Measurements from ENCODE around the gene SDCCAG8.

- TF ChIP-seq CTCF (IDR thresholded peaks at IDR 0.05): no peak
- no peak for TF ChIP-seq POLR2A (IDR thresholded peaks at IDR 0.05; ENCODE audit: low read depth)
Measured at GRCh38 chr1:243465081-243465480, 209.2 kb downstream of the SDCCAG8 start.

All from esophagus muscularis mucosa (tissue), 3 donors.